Sigmoid colon (tissue), 4 donors: Measurements from ENCODE around the gene SNAI3.

Experiments used
- EP300 ChIP-seq, 4 donors: sonication (generic); formaldehyde crosslinking; IDR thresholded peaks; one replicate each; pipeline ENCODE4 v1.6.1; 2017; ENCODE audit warnings: antibody characterized with exemption in 4 of 4
- POLR2A ChIP-seq, 2 donors: fragments of 450-650 bp; IDR thresholded peaks; one replicate each; pipeline ENCODE4 v1.6.1; 2016; ENCODE audit warnings: antibody characterized with exemption in 2 of 2, mild to moderate bottlenecking in 2 of 2, moderate library complexity in 2 of 2
- TF ChIP-seq, protein P1 (sequence below), 4 experiments: fragments of 450-650 bp in 3 of 4; fragments of 200-600 bp in 1 of 4; IDR thresholded peaks; one replicate each; pipeline ENCODE4 v1.5.1; 2016 to 2019; ENCODE audit warnings: antibody characterized with exemption in 4 of 4, mild to moderate bottlenecking in 3 of 4, moderate library complexity in 2 of 4

GRCh38 chr16:88680554-88681083, 5.7 kb downstream of the SNAI3 start:
- TF ChIP-seq EP300 (IDR thresholded peaks at IDR 0.05) (no peak), POLR2A (IDR thresholded peaks at IDR 0.05) (no peak)
- TF ChIP-seq, protein P1, sequence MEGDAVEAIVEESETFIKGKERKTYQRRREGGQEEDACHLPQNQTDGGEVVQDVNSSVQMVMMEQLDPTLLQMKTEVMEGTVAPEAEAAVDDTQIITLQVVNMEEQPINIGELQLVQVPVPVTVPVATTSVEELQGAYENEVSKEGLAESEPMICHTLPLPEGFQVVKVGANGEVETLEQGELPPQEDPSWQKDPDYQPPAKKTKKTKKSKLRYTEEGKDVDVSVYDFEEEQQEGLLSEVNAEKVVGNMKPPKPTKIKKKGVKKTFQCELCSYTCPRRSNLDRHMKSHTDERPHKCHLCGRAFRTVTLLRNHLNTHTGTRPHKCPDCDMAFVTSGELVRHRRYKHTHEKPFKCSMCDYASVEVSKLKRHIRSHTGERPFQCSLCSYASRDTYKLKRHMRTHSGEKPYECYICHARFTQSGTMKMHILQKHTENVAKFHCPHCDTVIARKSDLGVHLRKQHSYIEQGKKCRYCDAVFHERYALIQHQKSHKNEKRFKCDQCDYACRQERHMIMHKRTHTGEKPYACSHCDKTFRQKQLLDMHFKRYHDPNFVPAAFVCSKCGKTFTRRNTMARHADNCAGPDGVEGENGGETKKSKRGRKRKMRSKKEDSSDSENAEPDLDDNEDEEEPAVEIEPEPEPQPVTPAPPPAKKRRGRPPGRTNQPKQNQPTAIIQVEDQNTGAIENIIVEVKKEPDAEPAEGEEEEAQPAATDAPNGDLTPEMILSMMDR (IDR thresholded peaks at IDR 0.05) = no peak
